Fibroblast of lung (primary cell): Measurements from ENCODE around the gene HOXC6. TPM values are rescaled to one million over a fixed set of nuclear protein-coding genes. Genes with fewer than 3 reads are reported as not detected.

Experiments
- DNase-seq, 2 donors: peaks; one replicate each; pipeline versions ENCODE4 v3.0.0 to v3.0.0-alpha.2; 2010; ENCODE audit warnings: low read depth in 2 of 2
- H2AFZ ChIP-seq: 2 replicates; pipeline ENCODE4 v1.5.1; 2012; ENCODE audit warnings: low read length, control low read depth, inconsistent platforms
- H3K27ac ChIP-seq: 2 replicates; pipeline ENCODE4 v1.5.1; 2011; ENCODE audit warnings: low read length, control low read depth; ENCODE audit not compliant: insufficient read depth
- H3K27me3 ChIP-seq: 2 replicates; pipeline ENCODE4 v1.5.1; 2011; ENCODE audit warnings: mild to moderate bottlenecking, low read length; ENCODE audit not compliant: control insufficient read depth, insufficient read depth
- H3K36me3 ChIP-seq: 2 replicates; pipeline ENCODE4 v1.5.1; 2011; ENCODE audit warnings: low read length; ENCODE audit not compliant: control insufficient read depth, insufficient read depth
- H3K4me1 ChIP-seq: 2 replicates; pipeline ENCODE4 v1.5.1; 2011; ENCODE audit warnings: low read length; ENCODE audit not compliant: control insufficient read depth, insufficient read depth; ENCODE audit errors: extremely low read depth
- H3K4me2 ChIP-seq: 2 replicates; pipeline ENCODE4 v1.5.1; 2011; ENCODE audit warnings: low read length, control low read depth; ENCODE audit not compliant: insufficient read depth; ENCODE audit errors: extremely low read depth
- H3K4me3 ChIP-seq, 4 experiments: fragments of 200-600 bp in 1 of 4; sonication (generic) in 1 of 4; replicated peaks in 1 of 4; 2 replicates each; pipeline ENCODE4 v1.5.1; 2011 to 2016; ENCODE audit warnings: low read length in 4 of 4, low read depth in 3 of 4, mild to moderate bottlenecking in 3 of 4, control low read depth in 2 of 4, inconsistent platforms in 1 of 4, mixed read lengths in 1 of 4; ENCODE audit not compliant: insufficient read depth in 1 of 4; ENCODE audit errors: control extremely low read depth in 1 of 4
- H3K79me2 ChIP-seq: 2 replicates; pipeline ENCODE4 v1.5.1; 2012; ENCODE audit warnings: mild to moderate bottlenecking, low read length, inconsistent platforms; ENCODE audit not compliant: control insufficient read depth, insufficient read depth
- H3K9ac ChIP-seq: 2 replicates; pipeline ENCODE4 v1.5.1; 2011; ENCODE audit warnings: mild to moderate bottlenecking, low read length, control low read depth; ENCODE audit not compliant: insufficient read depth
- H3K9me3 ChIP-seq: 2 replicates; pipeline ENCODE4 v1.5.1; 2012; ENCODE audit warnings: low read depth, low read length; ENCODE audit not compliant: control insufficient read depth, insufficient read depth
- H4K20me1 ChIP-seq: 2 replicates; pipeline ENCODE4 v1.5.1; 2011; ENCODE audit warnings: low read length; ENCODE audit not compliant: control insufficient read depth, insufficient read depth; ENCODE audit errors: extremely low read depth
- EZH2 ChIP-seq: IDR thresholded peaks from 2 replicates; pipeline ENCODE4 v1.5.1; 2012; ENCODE audit warnings: low read length, control low read depth, mild to moderate bottlenecking; ENCODE audit errors: missing control alignments
- polyA plus RNA-seq, 2 donors: library from polyadenylated mRNA; depleted of rRNA in 1 of 2; stranded (reverse) in 1 of 2; unstranded in 1 of 2; fragments of >200 nt; gene quantifications; 2 replicates each; pipeline ENCODE4 v1.2.1, GENCODE V29; 2011 to 2012; ENCODE audit warnings: missing spikeins in 1 of 2
- total RNA-seq: library from RNA; depleted of rRNA; stranded (reverse); fragments of >200 nt; gene quantifications from 2 replicates; pipeline ENCODE4 v1.2.1, GENCODE V29; 2014
- TF ChIP-seq, protein P1 (sequence below), 2 donors: IDR thresholded peaks in 1 of 2; conservative IDR thresholded peaks in 1 of 2; 1 replicate in 1 of 2; 2 replicates in 1 of 2; pipeline ENCODE4 v1.5.1; 2011 to 2012; ENCODE audit warnings: low read length in 2 of 2, control low read depth in 1 of 2, inconsistent platforms in 1 of 2, low read depth in 1 of 2, mild to moderate bottlenecking in 1 of 2

Gene HOXC6
- total and polyA plus RNA-seq, 2 donors (not counting 1 experiment from before 2014, with no cell fraction given): 0.17 to 0.52 TPM

DNA sequence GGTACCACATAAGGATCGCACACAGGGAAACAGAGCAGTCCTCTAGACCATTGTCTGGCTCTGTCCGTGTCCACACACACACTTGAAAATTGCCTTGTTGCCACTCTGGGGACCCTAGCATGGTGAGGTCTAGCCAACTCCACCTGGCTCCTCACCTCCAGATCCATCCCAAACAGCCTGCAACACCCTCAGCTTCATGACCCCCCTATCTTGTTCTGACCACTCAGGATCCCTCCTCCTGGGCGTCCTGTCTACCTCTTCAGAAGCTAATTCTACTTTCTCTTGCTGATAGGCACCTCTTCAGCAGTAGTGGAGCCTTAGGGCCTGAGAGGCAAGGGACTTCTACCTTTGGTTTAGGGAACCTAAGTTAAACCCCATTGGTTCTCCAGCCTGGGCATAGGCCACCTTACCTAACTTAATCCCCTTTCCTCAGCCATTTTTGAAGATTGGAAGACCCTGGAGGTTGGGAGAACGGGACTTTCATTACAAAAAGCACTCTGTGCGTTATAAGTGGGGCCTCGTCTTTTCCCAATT, 3.9 kb downstream of the HOXC6 start:
- peaks cover 40% of the 10 kb centered on the region for H3K27me3 ChIP-seq
- no peaks in the 10 kb centered on the region for H3K79me2 ChIP-seq
- no peak for DNase-seq
- no peaks in the 10 kb centered on the region for H3K9me3 ChIP-seq
- TF ChIP-seq EZH2: no peak
- TF ChIP-seq, protein P1, sequence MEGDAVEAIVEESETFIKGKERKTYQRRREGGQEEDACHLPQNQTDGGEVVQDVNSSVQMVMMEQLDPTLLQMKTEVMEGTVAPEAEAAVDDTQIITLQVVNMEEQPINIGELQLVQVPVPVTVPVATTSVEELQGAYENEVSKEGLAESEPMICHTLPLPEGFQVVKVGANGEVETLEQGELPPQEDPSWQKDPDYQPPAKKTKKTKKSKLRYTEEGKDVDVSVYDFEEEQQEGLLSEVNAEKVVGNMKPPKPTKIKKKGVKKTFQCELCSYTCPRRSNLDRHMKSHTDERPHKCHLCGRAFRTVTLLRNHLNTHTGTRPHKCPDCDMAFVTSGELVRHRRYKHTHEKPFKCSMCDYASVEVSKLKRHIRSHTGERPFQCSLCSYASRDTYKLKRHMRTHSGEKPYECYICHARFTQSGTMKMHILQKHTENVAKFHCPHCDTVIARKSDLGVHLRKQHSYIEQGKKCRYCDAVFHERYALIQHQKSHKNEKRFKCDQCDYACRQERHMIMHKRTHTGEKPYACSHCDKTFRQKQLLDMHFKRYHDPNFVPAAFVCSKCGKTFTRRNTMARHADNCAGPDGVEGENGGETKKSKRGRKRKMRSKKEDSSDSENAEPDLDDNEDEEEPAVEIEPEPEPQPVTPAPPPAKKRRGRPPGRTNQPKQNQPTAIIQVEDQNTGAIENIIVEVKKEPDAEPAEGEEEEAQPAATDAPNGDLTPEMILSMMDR (conservative IDR thresholded peaks at IDR 0.05 in 1 of 2, IDR thresholded peaks at IDR 0.05 in 1 of 2; ENCODE audit: low read depth in 1 of 2, low read length in 2 of 2): no peak
- no peak overlapping the region for H3K4me2 ChIP-seq
- H2AFZ ChIP-seq: no peak overlapping the region
- H3K4me3 ChIP-seq: no peak overlapping the region
- H3K27ac ChIP-seq: no peak overlapping the region
- no peaks in the 10 kb centered on the region for H3K36me3 ChIP-seq
- no peaks in the 10 kb centered on the region for H4K20me1 ChIP-seq
- no peak overlapping the region for H3K9ac ChIP-seq
- H3K4me1 ChIP-seq: peaks cover 2% of the 10 kb centered on the region

DNA sequence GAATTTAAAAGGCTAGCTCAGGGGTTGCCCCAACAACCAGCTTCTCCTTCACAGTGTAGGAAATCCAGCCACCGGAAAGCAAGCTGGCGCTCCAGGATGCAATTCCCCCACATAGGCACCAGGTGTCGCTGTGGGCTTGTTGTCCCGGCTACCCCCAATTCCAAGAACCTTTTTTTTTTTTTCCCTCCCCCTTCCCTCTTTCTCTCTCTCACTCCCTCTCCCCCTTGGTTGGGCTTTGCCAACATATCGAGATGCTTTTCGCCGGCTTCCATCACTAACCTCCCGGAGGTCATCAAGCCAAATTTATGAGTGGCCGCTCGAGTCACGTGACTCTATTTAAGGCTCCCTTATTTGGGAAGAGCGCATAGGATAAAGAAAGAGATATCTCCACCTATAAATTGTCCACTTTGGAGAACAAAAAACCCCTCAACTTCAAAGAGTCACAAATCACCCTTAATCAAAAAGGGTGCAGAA, 4.4 kb downstream of the HOXC6 start, which contains the start of gene HOXC5:
Gene HOXC5, plus strand, starts transcription at position 424 of the 474 bp plus-strand sequence. CDS start 73 bp downstream, outside the sequence.
- peaks cover 36% of the 10 kb centered on the region for H3K27me3 ChIP-seq

More for the DNA sequence above, 4.4 kb downstream of the HOXC6 start, which contains the start of gene HOXC5:
- Histone ChIP-seq H3K4me1 (peaks cover 2% of the 10 kb centered on the region), H3K79me2 (no peaks in the 10 kb centered on the region), H3K4me3 (peak within 1 kb of the TSS; percentile 31 to 51 (median 45)), H3K9ac (peak within 1 kb of the TSS; percentile 30), H4K20me1 (no peaks in the 10 kb centered on the region), H3K36me3 (no peaks in the 10 kb centered on the region), H3K4me2 (peak within 1 kb of the TSS; percentile 54), H3K9me3 (no peaks in the 10 kb centered on the region), H3K27ac (no peak within 1 kb of the TSS), H2AFZ (peak within 1 kb of the TSS; percentile 30)
- peak; percentile 34 to 74 for DNase-seq
- TF ChIP-seq, protein P1 (conservative IDR thresholded peaks at IDR 0.05 in 1 of 2, IDR thresholded peaks at IDR 0.05 in 1 of 2; ENCODE audit: low read depth in 1 of 2, low read length in 2 of 2): peak; percentile 89 to 93
- no peak for TF ChIP-seq EZH2
